NCI-H2196 treated with DMSO at 0.1 percent for 48 hours (cell line): ENCODE measurements around the gene ACTN4.

ENCODE experiments used
- DNase-seq: peaks from one replicate; lab custom pipeline; 2025; ENCODE audit not compliant: unreplicated experiment; lab: John Stamatoyannopoulos, UW

ACTN4 gene

DNA sequence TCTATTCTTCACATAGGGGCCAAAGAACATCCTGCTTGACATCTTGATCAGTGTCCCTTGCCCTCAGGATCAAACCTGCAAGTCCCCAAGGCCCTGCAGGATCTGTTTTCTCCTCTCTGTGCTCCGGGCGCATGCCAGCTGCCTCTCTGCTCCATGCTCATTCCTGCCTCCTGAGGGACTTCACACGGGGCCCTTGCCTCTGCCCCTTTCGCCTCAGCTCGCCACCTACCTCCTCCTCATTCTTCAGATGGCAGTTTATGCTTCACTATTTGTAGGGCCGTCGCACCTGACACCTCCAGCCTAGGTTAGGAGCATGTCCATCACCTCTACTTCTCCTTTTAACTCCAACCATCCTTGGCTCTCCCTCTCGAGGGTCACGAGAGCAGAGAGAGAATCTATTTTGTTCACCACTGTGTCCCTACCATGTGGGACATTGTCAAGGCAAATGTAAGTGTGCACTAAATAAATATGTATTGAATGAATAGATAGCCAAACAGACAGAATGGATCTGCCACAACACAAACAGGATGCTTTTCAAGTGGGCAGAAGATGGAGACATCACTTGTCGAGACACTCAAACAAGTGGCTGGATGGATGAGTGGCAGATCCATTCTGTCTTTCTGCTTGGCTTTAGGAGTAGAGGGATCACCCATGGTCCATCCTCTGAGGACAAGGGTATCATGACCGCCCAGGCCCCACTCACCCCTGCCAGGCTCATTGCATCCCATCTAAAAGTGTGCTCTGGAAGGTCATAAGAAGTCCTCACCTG is 29.6 kb downstream of the ACTN4 start:
- DNase-seq = no peak

DNA sequence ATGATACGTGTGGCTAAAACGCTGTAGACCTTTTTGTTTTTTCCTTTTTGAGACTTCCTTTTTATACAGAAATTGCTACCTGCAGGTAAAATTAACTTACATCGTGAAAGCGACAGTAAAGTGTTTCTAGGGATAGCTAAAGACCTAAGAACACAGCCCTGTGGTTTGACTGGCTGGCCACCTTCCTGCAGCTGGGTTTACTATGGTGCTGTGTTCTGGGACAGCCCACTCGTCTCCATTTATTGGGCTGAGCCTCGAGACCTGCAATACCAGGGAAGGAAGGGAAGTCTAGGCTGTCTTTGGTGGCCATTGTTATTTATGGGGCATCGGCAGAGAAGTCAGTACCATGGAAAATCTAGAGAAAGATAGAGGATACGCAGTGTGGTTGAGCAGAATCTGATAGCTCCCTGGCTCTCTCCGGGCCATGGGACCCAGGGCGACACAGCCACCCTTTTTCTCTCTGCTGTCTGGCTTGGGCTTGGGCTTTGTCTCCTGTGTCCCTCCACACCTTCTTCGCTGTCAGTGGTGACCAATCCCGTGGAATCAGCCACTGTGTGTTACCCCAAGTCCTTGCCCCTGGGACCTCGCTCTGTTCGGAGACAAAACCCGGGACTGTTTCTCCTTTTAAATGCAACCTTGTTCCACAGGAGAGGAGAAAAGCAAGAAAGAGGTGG is 30.9 kb downstream of the ACTN4 start:
- no peak for DNase-seq

- DNase-seq = no peak
Observed at GRCh38 chr19:38678891-38679494, 31.5 kb downstream of the ACTN4 start.

- DNase-seq = no peak
Observed at GRCh38 chr19:38679839-38680238, 32.4 kb downstream of the ACTN4 start.

DNA sequence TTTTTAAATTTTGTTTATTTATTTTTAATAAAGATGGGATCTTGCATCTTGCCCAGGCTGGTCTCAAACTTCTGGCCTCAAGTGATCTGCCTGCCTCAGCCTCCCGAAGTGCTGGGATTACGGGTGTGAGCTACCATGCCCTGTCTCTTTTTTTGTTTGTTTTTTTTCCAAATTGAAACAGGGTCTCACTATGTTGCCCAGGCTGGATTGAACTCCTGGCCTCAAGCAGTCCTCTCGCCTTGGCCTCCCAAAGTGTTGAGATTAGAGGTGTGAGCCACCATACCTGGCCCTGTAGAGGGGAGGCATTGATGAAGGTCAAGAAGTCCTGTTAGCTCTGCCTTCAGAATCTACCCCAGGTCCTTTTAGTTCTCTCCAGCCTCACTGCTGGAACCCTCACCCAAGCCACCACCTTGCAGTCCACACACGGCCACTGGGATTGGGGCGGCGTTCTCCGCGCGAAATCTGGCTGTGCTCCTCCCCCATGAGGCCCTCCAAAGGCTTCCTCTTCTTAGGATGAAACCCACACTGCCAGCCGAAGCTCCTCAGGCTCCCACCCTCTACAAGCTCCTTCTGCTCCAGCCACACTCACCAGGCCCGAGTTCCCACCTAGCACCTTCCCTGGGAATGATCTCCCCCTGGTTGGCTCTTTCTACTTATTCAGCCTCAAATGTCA is 34.9 kb downstream of the ACTN4 start:
- no peak for DNase-seq

GRCh38 chr19:38682872-38683392 is 35.5 kb downstream of the ACTN4 start:
- DNase-seq = no peak

GRCh38 chr19:38683393-38684077 is 36.1 kb downstream of the ACTN4 start:
- peak; percentile 92 for DNase-seq

- DNase-seq = no peak
Observed at GRCh38 chr19:38684078-38684861, 36.8 kb downstream of the ACTN4 start.

GRCh38 chr19:38684862-38685665 is 37.6 kb downstream of the ACTN4 start:
- DNase-seq = no peak

GRCh38 chr19:38685666-38686529 is 38.4 kb downstream of the ACTN4 start:
- peak; percentile 25 for DNase-seq

GRCh38 chr19:38686530-38686888 is 39.1 kb downstream of the ACTN4 start:
- DNase-seq = no peak

DNA sequence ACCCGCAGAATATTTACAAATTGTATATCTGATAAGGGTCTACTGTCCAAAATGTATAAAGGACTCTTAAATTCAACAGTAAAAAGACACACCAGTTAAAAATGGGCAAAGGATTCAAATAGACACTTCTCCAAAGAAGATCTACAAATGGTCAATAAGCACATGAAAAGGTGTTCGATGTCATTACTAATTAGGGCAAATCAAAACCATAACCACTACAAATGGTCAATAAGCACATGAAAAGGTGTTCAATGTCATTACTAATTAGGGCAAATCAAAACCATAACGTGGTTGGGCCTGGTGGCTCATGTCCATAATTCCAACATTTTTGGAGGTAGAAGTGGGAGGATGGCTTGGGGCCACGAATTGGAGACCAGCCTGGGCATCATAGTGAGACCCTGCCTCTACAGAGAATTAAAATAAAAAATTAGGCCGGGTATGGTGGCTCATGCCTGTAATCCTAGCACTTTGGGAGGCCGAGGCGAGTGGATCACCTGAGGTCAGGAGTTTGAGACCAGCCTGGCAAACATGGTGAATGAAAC is 40.5 kb downstream of the ACTN4 start:
- no peak for DNase-seq

GRCh38 chr19:38690146-38690545 is 42.7 kb downstream of the ACTN4 start:
- no peak for DNase-seq

- no peak for DNase-seq
Observed at GRCh38 chr19:38690832-38691231, 43.4 kb downstream of the ACTN4 start.

DNA sequence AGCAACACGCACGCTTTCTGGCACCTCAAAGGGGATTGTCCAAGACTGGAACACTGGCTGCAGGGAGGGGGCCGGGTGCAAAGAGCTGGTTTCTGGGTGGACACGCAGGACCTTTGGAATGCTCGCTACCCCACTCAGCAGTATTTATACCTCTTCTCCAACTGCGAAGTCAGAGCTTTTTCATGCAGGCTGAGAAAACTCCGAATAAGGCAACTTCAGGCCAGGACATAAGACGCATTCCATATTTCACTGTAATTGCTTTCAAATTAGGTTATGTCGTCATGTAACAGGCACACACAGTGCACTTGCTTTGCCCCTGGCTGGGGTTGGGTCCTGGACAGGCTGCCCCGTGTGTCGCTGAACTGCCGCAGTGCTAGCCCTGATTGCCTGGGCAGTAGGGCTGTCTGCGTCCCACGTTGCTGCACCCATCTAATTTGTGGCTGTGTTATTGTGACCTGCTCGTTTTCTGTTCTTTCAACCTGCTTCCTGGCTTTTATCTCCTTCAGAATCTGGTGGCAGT is 44.5 kb downstream of the ACTN4 start:
- DNase-seq = no peak

GRCh38 chr19:38692458-38693379 is 45.3 kb downstream of the ACTN4 start:
- DNase-seq = no peak
